MM.1S (cell line): Measurements from ENCODE around the gene RABL6.

ENCODE experiments used
- CTCF ChIP-seq: fragments of 300-600 bp; sonication (generic); IDR thresholded peaks from 2 replicates; pipeline ENCODE4 v1.5.1; 2016; ENCODE audit warnings: antibody characterized with exemption, low read length, mixed read lengths
- EZH2 ChIP-seq: fragments of 300-600 bp; sonication (generic); optimal IDR thresholded peaks from 2 replicates; pipeline ENCODE3; 2017; ENCODE audit warnings: low read depth, mild to moderate bottlenecking, antibody characterized with exemption, low read length, mixed read lengths

DNA sequence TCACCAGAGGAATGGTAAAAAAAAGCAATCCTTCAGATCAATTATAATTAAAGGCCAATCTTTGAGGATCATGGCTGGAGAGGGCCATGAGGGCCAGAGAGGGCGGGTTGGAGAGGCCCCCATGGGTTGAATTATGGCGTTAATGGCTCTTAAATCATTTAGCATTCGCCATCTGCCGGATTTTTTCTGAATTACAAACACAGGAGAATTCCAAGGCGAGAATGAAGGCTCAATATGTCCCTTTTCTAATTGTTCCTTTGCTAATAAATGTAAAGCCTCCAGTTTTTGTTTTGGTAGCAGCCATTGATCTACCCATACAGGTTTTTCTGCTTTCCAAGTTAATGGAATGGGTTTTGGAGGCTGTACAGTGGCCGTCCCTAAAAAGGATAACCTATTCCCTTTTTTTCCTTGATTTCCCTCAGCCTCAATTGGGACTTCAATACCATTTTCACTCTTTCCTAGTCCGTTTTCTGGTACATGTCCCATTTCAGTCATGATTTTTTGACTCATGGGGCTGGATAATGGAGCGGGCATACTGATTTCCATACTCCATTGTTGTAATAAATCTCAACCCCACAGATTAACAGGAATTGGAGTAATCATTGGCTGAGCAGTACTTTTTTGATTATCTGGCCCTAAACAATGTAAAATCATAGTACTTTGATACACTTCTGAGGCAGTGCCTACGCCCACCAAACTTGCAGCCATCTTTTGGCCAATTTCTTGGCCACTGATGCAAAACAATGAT, 23.3 kb upstream of the RABL6 start:
- TF ChIP-seq CTCF (peak; percentile 46), EZH2 (no peak)
